IPS-15b (cell line): Measurements from ENCODE around the gene LSG1.

Experiments
- H3K27me3 ChIP-seq: one replicate; pipeline ENCODE4 v1.6.1; 2013; ENCODE audit warnings: low read length; ENCODE audit not compliant: control insufficient read depth, insufficient read depth
- H3K36me3 ChIP-seq: one replicate; pipeline ENCODE4 v1.6.1; 2013; ENCODE audit warnings: low read length; ENCODE audit not compliant: control insufficient read depth, insufficient read depth
- H3K4me1 ChIP-seq: one replicate; pipeline ENCODE4 v1.6.1; 2013; ENCODE audit warnings: mild to moderate bottlenecking, low read length; ENCODE audit not compliant: control insufficient read depth, insufficient read depth
- H3K4me3 ChIP-seq: one replicate; pipeline ENCODE4 v1.5.1; 2013; ENCODE audit warnings: low read depth, low read length
- H3K9ac ChIP-seq: one replicate; pipeline ENCODE4 v1.6.1; 2013; ENCODE audit warnings: low read depth, mild to moderate bottlenecking, low read length
- H3K9me3 ChIP-seq: one replicate; pipeline ENCODE4 v1.6.1; 2013; ENCODE audit warnings: mild to moderate bottlenecking, low read length; ENCODE audit not compliant: control insufficient read depth, insufficient read depth

The LSG1 gene

DNA sequence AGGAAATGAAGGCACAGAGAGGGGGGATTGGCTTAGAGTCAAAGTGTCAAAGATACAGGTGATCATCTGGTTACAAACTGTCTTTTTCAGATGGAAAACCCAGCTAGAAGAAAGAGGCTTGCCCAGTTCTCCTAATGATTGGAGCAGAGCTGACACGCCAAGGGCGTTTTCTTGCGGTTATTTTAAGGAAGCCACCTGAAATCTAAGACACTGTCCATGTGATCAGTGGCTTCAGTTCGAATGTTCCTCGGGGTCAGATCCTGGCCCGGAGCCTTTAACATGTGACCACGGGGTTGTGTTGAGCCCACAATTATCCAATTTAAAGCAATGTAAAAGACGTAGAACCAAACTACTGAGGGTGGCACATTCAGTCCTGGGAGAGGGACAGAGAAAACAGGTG is 33.2 kb upstream of the LSG1 start:
- Histone ChIP-seq H3K4me1 (peaks cover 2% of the 10 kb centered on the region), H3K4me3 (no peak overlapping the region), H3K9ac (no peak overlapping the region), H3K36me3 (no peaks in the 10 kb centered on the region), H3K9me3 (no peaks in the 10 kb centered on the region), H3K27me3 (no peaks in the 10 kb centered on the region)

DNA sequence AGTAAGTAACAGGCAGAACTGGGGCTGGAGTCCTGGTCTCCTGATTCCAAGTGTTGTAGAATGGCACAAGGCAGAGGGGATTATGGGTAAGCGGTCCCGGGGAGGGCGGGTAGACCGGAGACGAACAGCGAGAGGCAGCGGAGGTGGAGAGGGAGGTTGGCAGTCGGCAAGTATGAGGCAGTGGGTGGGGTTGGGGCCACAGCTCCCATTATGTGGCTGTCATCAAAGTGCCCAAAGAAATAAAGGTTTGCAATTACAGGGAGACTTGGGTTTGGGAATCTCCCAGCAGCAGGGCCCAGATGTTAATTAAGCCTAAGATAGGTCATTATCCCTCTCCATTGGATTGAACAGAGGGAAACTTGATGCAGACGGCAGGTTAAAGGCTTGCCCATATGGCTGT is 30.6 kb upstream of the LSG1 start:
- Histone ChIP-seq H3K27me3 (no peaks in the 10 kb centered on the region), H3K4me3 (no peak overlapping the region), H3K36me3 (no peaks in the 10 kb centered on the region), H3K4me1 (peaks cover 2% of the 10 kb centered on the region), H3K9ac (no peak overlapping the region), H3K9me3 (no peaks in the 10 kb centered on the region)

DNA sequence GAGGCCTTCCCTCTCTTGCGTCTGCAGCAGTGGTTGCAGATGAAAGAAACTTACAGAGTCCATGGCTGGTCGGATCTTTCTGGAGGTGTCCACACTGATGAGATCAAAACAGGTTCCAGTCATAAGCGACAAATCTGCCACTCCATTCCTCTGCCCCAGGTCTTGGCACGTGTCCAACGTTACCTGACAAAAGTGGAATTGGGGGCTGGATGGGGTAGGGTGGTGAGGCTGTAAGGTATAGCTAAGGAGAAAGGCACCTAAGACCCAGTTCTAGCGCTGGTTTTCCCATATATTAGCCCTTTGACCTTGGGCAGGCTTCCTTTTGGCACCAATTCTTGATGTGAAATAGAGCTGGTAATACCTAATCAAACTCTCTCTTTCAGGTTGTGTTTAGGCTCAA is 24.7 kb upstream of the LSG1 start:
- Histone ChIP-seq H3K9me3 (no peaks in the 10 kb centered on the region), H3K9ac (no peak overlapping the region), H3K27me3 (no peaks in the 10 kb centered on the region), H3K36me3 (no peaks in the 10 kb centered on the region), H3K4me3 (no peak overlapping the region), H3K4me1 (no peaks in the 10 kb centered on the region)

DNA sequence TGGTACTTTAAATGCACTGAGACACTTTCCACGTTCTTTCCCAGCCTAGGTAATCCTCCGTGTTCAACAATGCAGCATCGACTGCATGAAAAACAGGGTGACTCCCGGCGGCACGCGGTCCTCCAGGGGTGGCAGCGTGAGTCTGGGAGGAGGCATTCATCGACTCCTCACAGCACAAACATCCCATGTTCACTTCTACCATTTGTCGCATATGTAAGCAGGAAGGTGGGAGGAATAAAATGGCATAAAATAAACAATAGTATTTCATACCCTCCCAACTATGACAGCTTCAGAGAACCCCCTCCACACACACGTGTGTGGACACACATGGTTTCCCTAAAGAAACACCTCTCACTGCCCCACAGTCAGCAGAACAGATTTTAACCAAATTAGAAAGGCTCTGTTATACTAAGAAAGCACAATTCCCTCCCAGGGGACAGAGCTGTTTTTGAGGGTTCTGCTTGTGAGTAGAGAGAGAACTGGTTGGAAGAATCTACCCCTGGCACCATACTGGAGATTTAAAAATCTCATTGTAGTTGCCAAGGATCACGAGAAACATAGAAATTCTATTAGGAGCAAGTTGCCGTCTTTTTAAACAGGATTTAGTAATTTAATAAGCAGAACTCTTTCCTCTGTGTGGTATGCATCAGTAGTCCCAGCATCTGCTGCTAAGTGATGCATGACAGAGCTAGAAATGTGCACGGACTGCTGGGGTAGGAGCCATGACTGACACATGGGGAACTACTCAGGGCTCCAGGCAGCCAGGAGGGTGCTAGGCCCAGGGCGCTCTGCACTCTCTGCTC is 19.7 kb upstream of the LSG1 start:
- H3K9ac ChIP-seq: no peak overlapping the region
- H3K36me3 ChIP-seq: no peaks in the 10 kb centered on the region
- H3K27me3 ChIP-seq: peaks cover 9% of the 10 kb centered on the region
- no peaks in the 10 kb centered on the region for H3K9me3 ChIP-seq
- no peak overlapping the region for H3K4me3 ChIP-seq
- H3K4me1 ChIP-seq: no peaks in the 10 kb centered on the region

DNA sequence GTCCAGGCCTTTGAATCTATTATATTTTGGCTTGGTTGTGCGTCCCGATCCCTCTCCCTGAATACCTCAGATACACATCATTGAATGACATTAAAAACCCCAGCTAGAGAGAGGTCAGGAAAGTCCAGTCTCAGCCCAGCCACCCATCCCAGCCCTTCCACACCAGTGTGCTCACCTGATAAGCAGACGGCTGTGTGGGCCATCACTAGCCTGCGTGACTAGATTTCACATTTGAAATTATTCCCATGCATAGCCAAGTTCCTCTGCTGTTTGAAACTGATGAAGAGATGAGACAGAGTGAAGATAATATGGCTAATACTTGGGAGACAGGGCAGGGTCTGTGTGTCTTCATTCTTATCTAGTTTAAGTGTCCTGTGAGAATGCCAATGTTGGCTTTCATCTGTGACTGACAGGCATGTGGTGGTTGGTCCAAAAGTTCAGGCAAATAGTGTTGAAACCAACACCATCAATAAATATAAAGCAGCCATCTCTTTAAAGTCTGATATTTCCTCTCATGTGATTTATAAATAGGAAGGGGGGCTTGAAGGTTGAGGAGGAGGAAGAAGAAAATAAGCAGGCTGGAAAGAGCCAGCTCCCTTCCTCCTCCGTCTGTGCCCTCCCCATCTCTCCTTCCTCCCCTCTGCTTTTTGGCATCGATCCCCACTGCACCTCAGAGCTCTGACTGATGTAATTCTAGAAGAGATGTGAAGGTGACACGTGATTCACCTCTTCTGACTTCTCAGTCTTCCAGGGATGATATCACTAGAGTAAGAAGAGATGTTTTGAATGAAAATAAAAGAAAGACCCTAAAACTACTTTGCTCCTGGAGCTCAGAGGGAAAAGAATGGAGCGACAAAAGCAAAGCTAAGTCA is 18.7 kb upstream of the LSG1 start:
- Histone ChIP-seq H3K27me3 (peaks cover 18% of the 10 kb centered on the region), H3K9ac (no peak overlapping the region), H3K9me3 (no peaks in the 10 kb centered on the region), H3K36me3 (no peaks in the 10 kb centered on the region), H3K4me3 (no peak overlapping the region), H3K4me1 (no peaks in the 10 kb centered on the region)

DNA sequence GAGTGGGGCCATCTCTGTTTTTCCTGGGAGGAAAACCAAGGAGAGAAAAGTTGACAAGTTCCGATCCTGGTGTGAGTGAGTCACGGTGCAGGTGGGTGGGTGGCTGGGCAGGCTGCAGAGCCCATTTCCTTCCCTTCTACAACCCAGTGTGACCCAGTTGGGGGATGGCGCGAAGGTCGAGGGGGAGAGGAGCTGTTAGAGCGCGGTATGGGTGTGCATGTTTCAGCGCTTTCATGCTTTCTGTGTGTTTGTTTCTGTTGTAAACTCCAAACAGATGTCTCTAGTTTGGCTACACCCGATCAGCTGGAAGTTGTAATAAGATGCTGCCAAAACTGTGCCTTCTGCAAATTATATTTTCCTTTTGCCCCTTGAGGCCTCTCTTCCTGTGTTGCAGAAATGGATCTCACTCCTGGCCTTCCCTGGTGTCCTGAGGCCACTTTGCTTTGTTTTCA is 17.5 kb upstream of the LSG1 start:
- Histone ChIP-seq H3K27me3 (peaks cover 30% of the 10 kb centered on the region), H3K9me3 (no peaks in the 10 kb centered on the region), H3K36me3 (no peaks in the 10 kb centered on the region), H3K4me1 (no peaks in the 10 kb centered on the region), H3K4me3 (no peak overlapping the region), H3K9ac (no peak overlapping the region)

DNA sequence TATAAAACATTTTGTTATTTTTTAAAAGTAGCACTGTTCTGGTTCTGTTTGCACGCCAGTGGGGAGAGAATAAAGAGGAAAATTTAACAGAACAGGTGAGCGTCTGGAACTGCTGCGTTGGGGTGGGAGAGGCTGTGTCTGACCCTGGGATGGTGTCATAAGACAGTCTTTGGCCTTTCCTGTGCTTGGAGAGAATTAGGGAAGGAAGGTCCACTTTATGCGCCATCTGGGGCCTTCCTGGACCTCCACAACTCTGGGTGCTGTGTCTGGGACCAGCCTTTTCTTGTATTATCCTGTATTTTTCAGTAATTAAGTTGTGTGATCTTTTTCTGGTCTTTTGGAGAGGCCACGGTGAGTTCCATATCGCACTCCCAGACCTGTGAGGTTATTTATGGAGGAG is 17.0 kb upstream of the LSG1 start:
- Histone ChIP-seq H3K4me1 (no peaks in the 10 kb centered on the region), H3K9me3 (no peaks in the 10 kb centered on the region), H3K36me3 (no peaks in the 10 kb centered on the region), H3K27me3 (peaks cover 36% of the 10 kb centered on the region), H3K9ac (no peak overlapping the region), H3K4me3 (no peak overlapping the region)

DNA sequence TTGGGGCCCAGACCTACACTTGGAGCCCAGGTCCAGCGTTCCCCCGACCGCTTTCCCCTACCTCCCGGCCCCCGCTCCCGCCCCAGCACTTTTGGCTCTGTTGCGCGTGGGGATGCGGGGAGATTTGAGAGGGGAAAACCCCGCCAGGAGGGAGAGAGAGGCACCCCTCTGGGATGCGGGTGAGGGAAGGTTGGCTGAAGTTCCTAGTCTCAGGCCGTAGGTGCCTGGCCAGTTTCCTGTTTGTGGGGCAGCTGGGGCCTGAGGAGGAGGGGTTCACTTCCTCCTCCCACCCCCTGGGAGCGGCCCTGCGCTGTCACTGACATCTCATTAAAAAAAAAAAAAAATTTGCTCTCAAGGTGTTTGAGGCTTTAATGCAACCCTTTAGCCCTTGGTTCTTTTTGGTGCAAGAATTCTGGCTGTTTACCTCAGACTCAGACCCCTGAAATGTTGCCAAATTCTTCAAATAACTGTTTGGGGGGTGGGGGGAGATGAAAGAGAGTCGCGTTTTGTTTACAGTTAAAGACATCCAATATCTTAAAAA is 16.3 kb upstream of the LSG1 start:
- H3K9ac ChIP-seq: no peak overlapping the region
- peaks cover 37% of the 10 kb centered on the region for H3K27me3 ChIP-seq
- peak overlapping the region; percentile 76 for H3K4me3 ChIP-seq
- no peaks in the 10 kb centered on the region for H3K36me3 ChIP-seq
- no peaks in the 10 kb centered on the region for H3K4me1 ChIP-seq
- no peaks in the 10 kb centered on the region for H3K9me3 ChIP-seq

DNA sequence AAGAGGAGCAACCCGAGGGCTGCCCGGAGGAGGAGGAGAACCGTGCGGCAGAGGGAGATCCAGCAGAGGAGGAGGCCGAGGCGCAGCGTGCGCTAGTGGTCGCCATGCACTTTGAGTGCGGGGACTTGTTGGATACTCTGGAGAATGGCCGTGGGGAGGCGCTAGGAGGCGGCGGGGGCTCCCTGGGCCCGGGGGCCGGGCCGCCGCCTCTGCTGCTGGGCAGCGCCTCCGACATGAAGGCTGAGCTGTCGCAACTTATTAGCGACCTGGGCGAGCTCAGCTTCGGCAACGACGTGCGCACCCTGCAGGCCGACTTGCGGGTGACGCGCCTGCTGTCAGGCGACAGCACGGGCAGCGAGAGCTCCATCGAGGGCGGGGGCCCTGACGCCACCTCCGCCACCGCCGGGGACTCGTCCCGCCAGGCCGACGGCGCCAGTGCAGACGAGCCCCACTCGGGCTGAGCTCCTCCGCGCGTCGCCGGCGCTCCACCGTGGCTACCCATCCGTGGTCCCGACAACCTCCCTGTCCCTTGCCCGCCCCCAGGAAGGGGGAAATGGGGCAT is 15.7 kb upstream of the LSG1 start:
- H3K4me3 ChIP-seq: peak overlapping the region; percentile 76
- peaks cover 37% of the 10 kb centered on the region for H3K27me3 ChIP-seq
- H3K36me3 ChIP-seq: no peaks in the 10 kb centered on the region
- no peaks in the 10 kb centered on the region for H3K4me1 ChIP-seq
- H3K9me3 ChIP-seq: no peaks in the 10 kb centered on the region
- no peak overlapping the region for H3K9ac ChIP-seq

DNA sequence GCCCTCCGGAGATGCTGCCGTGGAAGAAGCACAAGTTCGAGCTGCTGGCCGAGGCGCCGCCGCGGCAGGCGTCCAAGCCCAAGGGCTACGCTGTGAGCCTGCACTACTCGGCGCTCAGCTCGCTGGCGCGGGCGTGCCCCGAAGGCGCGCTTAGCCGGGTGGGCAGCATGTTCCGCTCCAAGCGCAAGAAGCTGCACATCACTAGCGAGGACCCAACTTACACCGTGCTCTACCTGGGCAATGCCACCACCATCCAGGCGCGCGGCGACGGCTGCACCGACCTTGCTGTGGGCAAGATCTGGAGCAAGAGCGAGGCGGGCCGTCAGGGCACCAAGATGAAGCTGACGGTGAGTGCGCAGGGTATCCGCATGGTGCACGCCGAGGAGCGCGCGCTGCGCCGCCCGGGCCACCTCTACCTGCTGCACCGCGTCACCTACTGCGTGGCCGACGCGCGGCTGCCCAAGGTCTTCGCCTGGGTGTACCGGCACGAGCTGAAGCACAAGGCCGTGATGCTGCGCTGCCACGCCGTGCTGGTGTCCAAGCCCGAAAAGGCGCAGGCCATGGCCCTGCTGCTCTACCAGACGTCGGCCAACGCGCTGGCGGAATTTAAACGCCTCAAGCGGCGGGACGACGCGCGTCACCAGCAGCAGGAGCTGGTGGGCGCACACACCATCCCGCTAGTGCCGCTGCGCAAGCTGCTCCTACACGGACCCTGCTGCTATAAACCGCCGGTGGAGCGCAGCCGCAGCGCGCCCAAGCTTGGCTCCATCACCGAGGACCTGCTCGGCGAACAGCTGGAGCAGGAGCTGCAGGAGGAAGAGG is 15.0 kb upstream of the LSG1 start:
- peaks cover 37% of the 10 kb centered on the region for H3K27me3 ChIP-seq
- no peaks in the 10 kb centered on the region for H3K9me3 ChIP-seq
- H3K4me3 ChIP-seq: peak overlapping the region; percentile 76
- H3K36me3 ChIP-seq: no peaks in the 10 kb centered on the region
- no peak overlapping the region for H3K9ac ChIP-seq
- no peaks in the 10 kb centered on the region for H3K4me1 ChIP-seq

DNA sequence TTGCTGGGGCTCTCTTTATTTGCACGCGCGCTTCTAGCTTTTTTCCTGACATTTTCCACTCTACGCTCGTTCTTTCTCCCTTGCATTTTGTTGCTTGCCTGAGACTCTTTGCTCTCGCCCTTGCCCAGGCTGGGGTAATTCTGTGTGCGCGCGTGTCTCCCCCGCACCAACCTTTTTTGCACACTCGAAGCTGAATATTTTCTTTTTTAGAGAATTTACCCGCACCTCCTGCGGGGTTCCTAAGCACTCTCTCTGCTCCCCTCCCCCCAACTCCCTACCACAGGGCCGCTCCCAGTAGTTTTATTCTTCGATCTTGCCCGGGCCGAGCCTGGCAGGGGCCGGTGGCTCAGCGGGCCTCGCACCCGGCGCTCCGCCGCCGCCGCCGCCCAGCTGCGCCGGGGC is 14.4 kb upstream of the LSG1 start:
- H3K4me3 ChIP-seq: peak overlapping the region; percentile 76
- no peaks in the 10 kb centered on the region for H3K9me3 ChIP-seq
- H3K4me1 ChIP-seq: no peaks in the 10 kb centered on the region
- no peak overlapping the region for H3K9ac ChIP-seq
- H3K27me3 ChIP-seq: peaks cover 37% of the 10 kb centered on the region
- no peaks in the 10 kb centered on the region for H3K36me3 ChIP-seq
